Measurements from ENCODE around the gene TTC28. TPM values are rescaled to one million over a fixed set of nuclear protein-coding genes. Genes with fewer than 3 reads are reported as not detected.

TTC28 gene
- total RNA-seq, 1 donor from 2014 or later = 46.2 TPM

- Histone ChIP-seq H3K9me3 (ENCODE audit: low read depth) (no peaks in the 10 kb centered on the region), H3K27ac (no peak overlapping the region), H2AFZ (replicated peaks) (no peak overlapping the region), H3K27me3 (no peaks in the 10 kb centered on the region), H3K4me2 (no peak overlapping the region), H3K79me2 (ENCODE audit: low read depth) (no peaks in the 10 kb centered on the region), H3F3A (ENCODE audit: low read depth) (no peaks in the 10 kb centered on the region), H3K9ac (no peak overlapping the region), H3K4me3 (no peak overlapping the region), H4K20me1 (ENCODE audit: low read depth) (no peaks in the 10 kb centered on the region), H3K4me1 (no peaks in the 10 kb centered on the region), H3K36me3 (no peaks in the 10 kb centered on the region)
- Mint-ChIP-seq H3K9me3 (no peaks in the 10 kb centered on the region), H3K4me3 (no peak overlapping the region), H3K27me3 (ENCODE audit: insufficient read depth, low read depth) (no peaks in the 10 kb centered on the region), H3K27ac (no peak overlapping the region), H3K36me3 (peaks cover 17% of the 10 kb centered on the region), H3K4me1 (no peaks in the 10 kb centered on the region)
- TF ChIP-seq CTCF (IDR thresholded peaks at IDR 0.05) (no peak), EZH2phosphoT487 (IDR thresholded peaks at IDR 0.05) (no peak), EZH2 (IDR thresholded peaks at IDR 0.05) (no peak)
- no peak for DNase-seq (ENCODE audit: low spot score)
Measured at GRCh38 chr22:27999876-28000275, 679.8 kb downstream of the TTC28 start.

- Mint-ChIP-seq H3K27me3 (ENCODE audit: insufficient read depth, low read depth) (peaks cover 2% of the 10 kb centered on the region), H3K27ac (no peak overlapping the region), H3K9me3 (no peaks in the 10 kb centered on the region), H3K4me1 (no peaks in the 10 kb centered on the region), H3K4me3 (no peak overlapping the region), H3K36me3 (peaks cover 23% of the 10 kb centered on the region)
- Histone ChIP-seq H3K9ac (no peak overlapping the region), H2AFZ (replicated peaks) (no peak overlapping the region), H3K27me3 (no peaks in the 10 kb centered on the region), H3K4me1 (no peaks in the 10 kb centered on the region), H3K79me2 (ENCODE audit: low read depth) (no peaks in the 10 kb centered on the region), H3F3A (ENCODE audit: low read depth) (no peaks in the 10 kb centered on the region), H3K27ac (no peak overlapping the region), H3K9me3 (ENCODE audit: low read depth) (no peaks in the 10 kb centered on the region), H4K20me1 (ENCODE audit: low read depth) (no peaks in the 10 kb centered on the region), H3K4me2 (no peak overlapping the region), H3K36me3 (no peaks in the 10 kb centered on the region), H3K4me3 (no peak overlapping the region)
- no peak for DNase-seq (ENCODE audit: low spot score)
- no peak for TF ChIP-seq EZH2phosphoT487 (IDR thresholded peaks at IDR 0.05)
Measured at GRCh38 chr22:27998511-27999410, 680.9 kb downstream of the TTC28 start.

- H3K36me3 ChIP-seq = no peaks in the 10 kb centered on the region
- H3K4me1 ChIP-seq = no peaks in the 10 kb centered on the region
- no peaks in the 10 kb centered on the region for H3K9me3 Mint-ChIP-seq
- no peak for DNase-seq (ENCODE audit: low spot score)
- no peak overlapping the region for H3K27ac Mint-ChIP-seq
- H4K20me1 ChIP-seq (ENCODE audit: low read depth) = no peaks in the 10 kb centered on the region
- H3K79me2 ChIP-seq (ENCODE audit: low read depth) = no peaks in the 10 kb centered on the region
- H2AFZ ChIP-seq (replicated peaks) = no peak overlapping the region
- H3K9ac ChIP-seq = no peak overlapping the region
- no peaks in the 10 kb centered on the region for H3K9me3 ChIP-seq (ENCODE audit: low read depth)
- TF ChIP-seq EZH2 (IDR thresholded peaks at IDR 0.05) = no peak
- no peak for TF ChIP-seq CTCF (IDR thresholded peaks at IDR 0.05)
- no peak for TF ChIP-seq EZH2phosphoT487 (IDR thresholded peaks at IDR 0.05)
- no peaks in the 10 kb centered on the region for H3K27me3 ChIP-seq
- H3K4me1 Mint-ChIP-seq = no peaks in the 10 kb centered on the region
- no peak overlapping the region for H3K4me2 ChIP-seq
- no peak overlapping the region for H3K27ac ChIP-seq
- H3F3A ChIP-seq (ENCODE audit: low read depth) = no peaks in the 10 kb centered on the region
- no peak overlapping the region for H3K4me3 Mint-ChIP-seq
- peaks cover 2% of the 10 kb centered on the region for H3K27me3 Mint-ChIP-seq (ENCODE audit: insufficient read depth, low read depth)
- peaks cover 20% of the 10 kb centered on the region for H3K36me3 Mint-ChIP-seq
- no peak overlapping the region for H3K4me3 ChIP-seq
Measured at GRCh38 chr22:27997538-27997937, 682.1 kb downstream of the TTC28 start.

- no peaks in the 10 kb centered on the region for H3K79me2 ChIP-seq (ENCODE audit: low read depth)
- Mint-ChIP-seq H3K27ac (no peak overlapping the region), H3K9me3 (no peaks in the 10 kb centered on the region), H3K4me1 (no peaks in the 10 kb centered on the region), H3K36me3 (peaks cover 20% of the 10 kb centered on the region), H3K27me3 (ENCODE audit: insufficient read depth, low read depth) (peaks cover 2% of the 10 kb centered on the region), H3K4me3 (no peak overlapping the region)
- no peak overlapping the region for H3K4me2 ChIP-seq
- DNase-seq (ENCODE audit: low spot score) = no peak
- TF ChIP-seq EZH2phosphoT487 (IDR thresholded peaks at IDR 0.05) (no peak), EZH2 (IDR thresholded peaks at IDR 0.05) (no peak), CTCF (IDR thresholded peaks at IDR 0.05) (no peak)
- no peaks in the 10 kb centered on the region for H3K4me1 ChIP-seq
- H3F3A ChIP-seq (ENCODE audit: low read depth) = no peaks in the 10 kb centered on the region
- H3K36me3 ChIP-seq = no peaks in the 10 kb centered on the region
- H4K20me1 ChIP-seq (ENCODE audit: low read depth) = no peaks in the 10 kb centered on the region
- H3K27ac ChIP-seq = no peak overlapping the region
- no peak overlapping the region for H3K9ac ChIP-seq
- no peak overlapping the region for H3K4me3 ChIP-seq
- no peaks in the 10 kb centered on the region for H3K9me3 ChIP-seq (ENCODE audit: low read depth)
- no peak overlapping the region for H2AFZ ChIP-seq (replicated peaks)
- H3K27me3 ChIP-seq = no peaks in the 10 kb centered on the region
Measured at GRCh38 chr22:27996981-27997380, 682.7 kb downstream of the TTC28 start.
